Breast epithelium (tissue), 3 donors: Measurements from ENCODE around the gene TOB2.
"Not testable (repeated sequence)": the region's sequence is repeated elsewhere in the genome, so short reads cannot be mapped to it uniquely, and the experiment has no call there.

Source experiments
- POLR2A ChIP-seq: fragments of 450-650 bp; IDR thresholded peaks from one replicate; pipeline ENCODE4 v1.6.1; 2016; ENCODE audit warnings: antibody characterized with exemption, mild to moderate bottlenecking, moderate library complexity
- POLR2AphosphoS5 ChIP-seq, 3 donors: sonication (generic); formaldehyde crosslinking; IDR thresholded peaks; one replicate each; pipeline ENCODE4 v1.6.1; 2017; ENCODE audit warnings: antibody characterized with exemption in 3 of 3
- TF ChIP-seq, protein P1 (sequence below), 3 donors: fragments of 450-650 bp; IDR thresholded peaks; one replicate each; pipeline ENCODE4 v1.5.1; 2016 to 2017; ENCODE audit warnings: antibody characterized with exemption in 3 of 3, mild to moderate bottlenecking in 3 of 3, moderate library complexity in 3 of 3

DNA sequence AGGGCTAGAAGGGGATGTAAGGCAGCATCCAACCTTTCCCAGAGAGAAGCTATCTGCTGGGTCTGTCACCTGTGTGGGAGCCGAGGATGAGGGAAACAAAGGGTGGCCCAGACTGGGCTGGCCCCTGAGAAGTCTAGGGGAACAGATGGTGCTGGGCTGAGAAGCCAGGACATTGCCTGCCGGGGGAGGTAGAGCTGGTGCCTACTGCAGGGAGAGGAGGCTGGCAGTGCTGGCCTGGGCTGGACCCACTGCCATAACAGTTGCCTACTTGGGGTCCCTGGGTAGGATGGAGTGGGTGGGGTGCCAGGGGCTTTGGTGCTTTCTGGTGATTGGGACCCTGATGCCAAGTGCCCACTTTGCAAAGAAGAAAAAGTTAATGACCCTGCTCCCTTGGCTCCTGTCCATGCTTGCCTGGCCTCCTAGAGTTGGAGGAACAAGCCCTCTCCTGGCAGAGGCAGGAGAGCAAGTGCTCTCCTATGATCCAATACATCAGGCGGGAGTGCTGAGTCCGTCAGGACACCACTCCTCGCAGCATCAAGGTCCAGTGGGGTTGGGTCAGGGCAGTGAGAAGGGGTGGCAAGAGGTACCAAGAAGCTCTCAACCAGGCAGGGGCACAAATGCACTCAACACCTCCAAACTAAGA, 12.1 kb downstream of the TOB2 start:
- not testable (repeated sequence) for TF ChIP-seq POLR2A; POLR2AphosphoS5 (IDR thresholded peaks at IDR 0.05)
- TF ChIP-seq, protein P1, sequence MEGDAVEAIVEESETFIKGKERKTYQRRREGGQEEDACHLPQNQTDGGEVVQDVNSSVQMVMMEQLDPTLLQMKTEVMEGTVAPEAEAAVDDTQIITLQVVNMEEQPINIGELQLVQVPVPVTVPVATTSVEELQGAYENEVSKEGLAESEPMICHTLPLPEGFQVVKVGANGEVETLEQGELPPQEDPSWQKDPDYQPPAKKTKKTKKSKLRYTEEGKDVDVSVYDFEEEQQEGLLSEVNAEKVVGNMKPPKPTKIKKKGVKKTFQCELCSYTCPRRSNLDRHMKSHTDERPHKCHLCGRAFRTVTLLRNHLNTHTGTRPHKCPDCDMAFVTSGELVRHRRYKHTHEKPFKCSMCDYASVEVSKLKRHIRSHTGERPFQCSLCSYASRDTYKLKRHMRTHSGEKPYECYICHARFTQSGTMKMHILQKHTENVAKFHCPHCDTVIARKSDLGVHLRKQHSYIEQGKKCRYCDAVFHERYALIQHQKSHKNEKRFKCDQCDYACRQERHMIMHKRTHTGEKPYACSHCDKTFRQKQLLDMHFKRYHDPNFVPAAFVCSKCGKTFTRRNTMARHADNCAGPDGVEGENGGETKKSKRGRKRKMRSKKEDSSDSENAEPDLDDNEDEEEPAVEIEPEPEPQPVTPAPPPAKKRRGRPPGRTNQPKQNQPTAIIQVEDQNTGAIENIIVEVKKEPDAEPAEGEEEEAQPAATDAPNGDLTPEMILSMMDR (IDR thresholded peaks at IDR 0.05), result not testable (repeated sequence)
